NT2/D1 (cell line): ENCODE data around the gene ATP1A1.

Experiments used
- DNase-seq: peaks from one replicate; pipeline ENCODE4 v3.0.0-alpha.2; 2011; ENCODE audit warnings: low read depth, low spot score
- H3K27me3 ChIP-seq: 2 replicates; pipeline ENCODE4 v1.6.0; 2011; ENCODE audit warnings: mild to moderate bottlenecking; ENCODE audit not compliant: insufficient read length, insufficient read depth
- H3K36me3 ChIP-seq: 2 replicates; pipeline ENCODE4 v1.6.1; 2011; ENCODE audit warnings: mild to moderate bottlenecking, low read length, mixed read lengths; ENCODE audit not compliant: insufficient read depth, insufficient read length
- H3K4me1 ChIP-seq: 2 replicates; pipeline ENCODE4 v1.5.1; 2011; ENCODE audit not compliant: insufficient read depth, insufficient read length
- H3K4me3 ChIP-seq: 2 replicates; pipeline ENCODE4 v1.5.1; 2011; ENCODE audit warnings: low read depth; ENCODE audit not compliant: insufficient read length
- H3K9ac ChIP-seq: 2 replicates; pipeline ENCODE4 v1.6.0; 2011; ENCODE audit warnings: low read depth; ENCODE audit not compliant: insufficient read length
- H3K9me3 ChIP-seq: 2 replicates; pipeline ENCODE4 v1.5.1; 2011; ENCODE audit warnings: mild to moderate bottlenecking, low read length; ENCODE audit not compliant: insufficient read depth
- SUZ12 ChIP-seq: IDR thresholded peaks from 2 replicates; pipeline ENCODE4 v1.6.1; 2011; ENCODE audit not compliant: insufficient read length, insufficient read depth; ENCODE audit errors: extremely low read depth
- YY1 ChIP-seq: IDR thresholded peaks from 2 replicates; pipeline ENCODE4 v1.6.1; 2011; ENCODE audit not compliant: insufficient read length, insufficient read depth
- ZNF274 ChIP-seq: IDR thresholded peaks from 2 replicates; pipeline ENCODE4 v1.6.1; 2011; ENCODE audit warnings: mild to moderate bottlenecking, low read depth, low read length

The ATP1A1 gene

DNA sequence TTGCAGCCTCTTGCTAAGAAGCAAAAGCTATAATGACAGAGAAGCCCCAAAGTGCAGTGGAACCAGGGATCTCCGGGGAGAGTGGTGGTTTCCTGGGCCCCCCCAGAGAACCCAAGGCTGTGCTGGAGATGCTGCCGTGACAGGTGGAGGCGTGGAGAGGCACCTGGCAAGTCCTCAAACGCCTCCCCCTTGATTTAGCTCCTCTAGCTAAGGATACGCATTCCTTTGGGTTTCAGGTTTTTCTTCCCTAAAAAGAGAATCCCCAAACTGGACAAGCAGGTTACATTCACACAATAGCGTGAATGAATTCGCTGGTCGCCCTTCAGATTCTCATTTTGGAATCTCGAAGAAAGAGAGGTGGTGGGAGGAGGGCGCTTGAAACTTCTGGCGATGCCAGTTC lies 853 bp upstream of the ATP1A1 start:
- Histone ChIP-seq H3K9ac (peak overlapping the region; percentile 76), H3K27me3 (peaks cover 28% of the 10 kb centered on the region), H3K9me3 (no peaks in the 10 kb centered on the region), H3K4me3 (peak overlapping the region; percentile 76), H3K4me1 (peaks cover 2% of the 10 kb centered on the region), H3K36me3 (peaks cover 10% of the 10 kb centered on the region)
- DNase-seq: no peak
- TF ChIP-seq ZNF274: no peak
- TF ChIP-seq YY1: no peak

DNA sequence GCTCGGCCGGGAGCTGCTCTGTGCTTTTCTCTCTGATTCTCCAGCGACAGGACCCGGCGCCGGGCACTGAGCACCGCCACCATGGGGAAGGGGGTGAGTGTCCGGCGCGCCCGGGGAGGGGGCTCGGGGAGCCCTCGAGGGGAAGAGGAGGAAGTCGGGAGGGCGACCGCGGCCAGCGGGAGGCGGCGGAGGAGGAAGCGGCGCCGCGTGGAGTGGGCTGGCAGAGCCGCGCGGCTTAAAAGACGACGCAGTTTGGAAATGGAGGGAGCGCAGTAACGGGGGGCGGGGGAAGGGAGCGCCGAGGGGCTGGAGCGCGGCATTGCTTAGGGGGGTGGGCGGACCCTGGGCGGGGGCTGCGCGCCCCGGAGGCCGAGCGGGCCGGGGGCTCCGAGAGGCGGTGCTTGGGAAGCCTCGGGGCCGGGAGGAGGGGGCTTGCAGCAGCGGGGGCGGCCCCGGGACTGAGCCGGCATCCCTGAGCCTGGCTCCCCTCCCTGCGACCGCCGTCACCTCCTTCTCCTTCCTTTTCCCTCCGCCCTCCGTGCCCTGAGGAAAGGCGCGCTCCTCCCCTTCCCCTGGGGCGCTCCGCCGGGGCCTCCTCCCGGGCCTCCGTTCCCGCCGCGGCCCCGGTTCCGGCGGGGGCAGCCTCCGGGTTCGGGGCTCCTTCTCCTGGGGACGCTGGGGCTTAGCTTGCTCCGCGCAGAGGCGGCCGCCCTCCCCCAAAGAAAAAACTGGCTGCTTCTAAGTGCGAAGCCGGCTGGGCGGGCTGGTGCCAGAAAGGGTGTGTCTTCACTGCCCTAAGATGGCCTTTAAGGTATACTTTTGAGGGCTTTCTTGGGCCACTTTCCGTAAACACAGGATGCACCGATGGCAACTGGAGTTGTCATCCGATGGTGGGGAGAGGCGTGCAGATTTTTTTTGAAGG lies 648 bp downstream of the ATP1A1 start:
- Histone ChIP-seq H3K4me1 (peaks cover 7% of the 10 kb centered on the region), H3K27me3 (peaks cover 28% of the 10 kb centered on the region), H3K9ac (peak overlapping the region; percentile 92), H3K36me3 (peaks cover 21% of the 10 kb centered on the region), H3K4me3 (peak overlapping the region; percentile 76), H3K9me3 (no peaks in the 10 kb centered on the region)
- DNase-seq: peak; percentile 33
- TF ChIP-seq YY1 (no peak), ZNF274 (no peak)

DNA sequence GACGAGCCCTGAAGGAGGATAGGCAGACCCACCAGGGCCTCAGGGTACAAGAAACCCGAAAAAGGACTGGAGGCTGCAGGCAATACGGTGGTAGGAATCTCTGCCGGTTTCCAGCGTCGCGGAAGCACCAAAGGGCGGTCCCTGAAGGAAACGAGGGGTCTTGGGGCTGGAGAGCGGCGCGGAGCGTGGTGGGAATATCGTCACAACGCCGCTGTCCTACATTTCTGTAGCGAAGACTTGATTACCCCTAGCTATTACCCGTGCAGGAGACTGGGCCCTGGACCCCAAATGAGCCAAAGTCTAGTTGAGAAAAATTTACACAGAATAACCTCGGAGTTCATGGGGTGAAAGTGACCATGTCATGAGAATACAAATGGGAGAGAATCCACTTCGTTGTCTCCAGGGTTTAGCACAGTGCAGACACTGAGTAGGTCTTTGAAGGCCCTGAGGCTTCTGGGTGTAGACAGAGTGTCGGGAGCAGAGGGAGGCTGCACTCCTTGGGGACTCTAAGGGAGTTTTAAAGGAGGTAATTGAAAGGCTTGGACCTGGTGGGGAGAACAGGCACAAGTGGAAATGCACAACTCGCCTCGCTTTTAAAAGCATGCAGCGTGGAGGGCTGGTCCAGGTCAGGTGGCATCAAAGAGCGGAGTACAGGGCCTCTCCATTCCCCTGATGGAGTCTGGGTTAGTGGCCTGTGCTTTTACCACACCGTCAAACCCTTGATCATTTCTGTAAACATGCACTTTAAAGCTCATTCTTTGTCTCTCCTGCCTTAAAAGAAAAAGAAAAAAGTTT lies 1.5 kb downstream of the ATP1A1 start:
- no peak for TF ChIP-seq ZNF274
- TF ChIP-seq SUZ12: no peak
- TF ChIP-seq YY1: no peak
- peaks cover 9% of the 10 kb centered on the region for H3K4me1 ChIP-seq
- H3K4me3 ChIP-seq: peak overlapping the region; percentile 76
- peaks cover 28% of the 10 kb centered on the region for H3K27me3 ChIP-seq
- no peaks in the 10 kb centered on the region for H3K9me3 ChIP-seq
- peak overlapping the region; percentile 92 for H3K9ac ChIP-seq
- DNase-seq: no peak
- peaks cover 27% of the 10 kb centered on the region for H3K36me3 ChIP-seq

DNA sequence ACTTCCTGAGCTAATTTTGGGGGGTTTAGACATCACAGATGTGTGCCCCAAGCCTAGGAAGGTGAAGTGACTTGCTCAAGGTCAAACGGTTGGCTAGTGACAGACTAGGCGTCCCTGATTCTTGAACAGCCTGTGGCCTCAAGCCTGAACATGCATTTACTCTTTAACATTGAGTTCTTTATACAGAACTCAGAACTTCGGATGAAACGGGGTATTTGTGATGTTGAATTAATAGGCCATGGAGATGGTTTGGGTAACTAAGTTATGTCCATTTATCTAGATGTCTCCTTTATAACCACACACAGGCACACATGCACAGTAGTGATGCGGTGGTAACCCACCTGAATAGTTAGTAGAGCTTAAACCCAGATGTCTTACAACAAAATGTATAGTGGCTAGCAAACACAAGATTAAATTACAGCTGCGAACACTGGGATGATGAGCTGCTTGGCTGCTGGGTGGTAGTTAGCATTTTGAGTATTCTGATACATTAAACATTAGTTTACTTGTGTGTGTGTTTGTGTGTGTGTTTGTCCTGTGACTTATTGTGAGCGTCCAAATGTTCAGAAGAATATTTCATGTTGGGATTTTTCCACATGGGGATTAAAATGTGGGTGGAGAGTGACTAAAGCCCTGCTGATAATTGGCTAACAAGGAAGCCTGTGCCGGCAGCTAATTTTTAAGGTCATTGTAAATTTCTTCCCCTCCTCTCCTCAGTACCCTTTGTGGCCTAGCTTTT lies 2.3 kb downstream of the ATP1A1 start:
- peaks cover 9% of the 10 kb centered on the region for H3K4me1 ChIP-seq
- H3K9ac ChIP-seq: peak overlapping the region; percentile 92
- H3K36me3 ChIP-seq: peaks cover 34% of the 10 kb centered on the region
- H3K27me3 ChIP-seq: peaks cover 24% of the 10 kb centered on the region
- TF ChIP-seq ZNF274 (no peak), SUZ12 (no peak), YY1 (no peak)
- peak overlapping the region; percentile 76 for H3K4me3 ChIP-seq
- H3K9me3 ChIP-seq: no peaks in the 10 kb centered on the region
- no peak for DNase-seq

DNA sequence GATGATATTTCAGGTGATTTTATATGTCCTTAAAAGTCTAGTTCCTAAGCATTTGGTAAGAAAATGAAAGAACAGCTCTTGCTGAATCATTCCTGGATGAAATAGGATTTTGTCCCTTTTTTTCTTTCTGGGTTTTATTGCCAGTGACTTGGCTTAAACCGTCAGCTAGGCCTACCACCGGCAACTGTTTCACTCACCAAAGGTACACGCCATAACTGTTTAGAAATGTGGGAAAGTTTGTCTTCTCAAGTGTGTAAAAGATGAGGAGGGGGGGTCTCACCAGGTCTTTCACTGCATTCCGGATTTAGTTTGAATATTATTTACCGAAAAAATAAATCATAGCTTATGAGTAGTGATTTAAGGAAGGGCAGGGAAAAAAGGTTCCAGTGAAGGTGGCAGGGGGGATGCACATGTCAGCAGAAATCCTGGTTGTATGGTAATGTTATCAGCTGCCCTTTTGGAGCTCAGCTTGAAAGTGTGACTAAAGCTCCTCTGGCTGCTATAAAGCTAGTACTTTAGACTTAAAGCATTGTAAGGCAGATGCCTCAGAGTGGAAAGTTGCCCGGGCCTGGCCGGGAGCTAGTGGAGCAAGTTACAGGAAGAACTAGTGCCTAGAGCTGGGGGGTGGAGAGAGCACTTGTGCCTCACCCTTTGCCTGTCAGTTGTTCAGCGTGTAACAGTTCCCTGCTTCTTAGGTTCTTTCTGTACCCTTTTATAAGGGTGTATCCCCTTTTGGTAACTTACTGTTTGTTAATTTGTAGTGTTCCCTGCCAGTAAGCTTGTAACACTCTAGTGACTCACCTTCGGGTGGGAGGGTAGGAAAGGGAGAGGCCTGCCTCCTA lies 3.1 kb downstream of the ATP1A1 start:
- Histone ChIP-seq H3K4me3 (peak overlapping the region; percentile 25), H3K27me3 (peaks cover 17% of the 10 kb centered on the region), H3K9me3 (no peaks in the 10 kb centered on the region), H3K4me1 (peaks cover 9% of the 10 kb centered on the region), H3K9ac (peak overlapping the region; percentile 92), H3K36me3 (peaks cover 39% of the 10 kb centered on the region)
- TF ChIP-seq ZNF274 (no peak), SUZ12 (no peak), YY1 (no peak)
- peak; percentile 60 for DNase-seq

DNA sequence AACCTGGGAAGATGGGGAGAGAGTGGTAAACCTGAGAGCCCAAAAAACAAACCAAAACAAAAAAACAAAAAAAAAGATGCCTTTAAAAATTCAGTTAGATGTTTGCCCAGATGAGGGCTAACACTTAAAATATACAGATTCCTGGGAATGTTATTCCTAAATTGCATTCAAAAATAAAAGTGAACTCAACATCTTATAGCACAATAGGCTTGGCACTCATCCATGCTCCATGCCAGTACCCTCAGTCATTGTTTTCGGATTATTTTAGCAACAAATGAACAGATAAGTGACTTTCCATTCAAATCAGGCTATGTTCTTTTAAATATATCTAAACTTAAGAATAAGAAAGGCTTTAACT lies 3.7 kb downstream of the ATP1A1 start:
- no peak for TF ChIP-seq SUZ12
- no peak for TF ChIP-seq ZNF274
- TF ChIP-seq YY1: no peak
- H3K9me3 ChIP-seq: no peaks in the 10 kb centered on the region
- H3K4me3 ChIP-seq: no peak overlapping the region
- H3K36me3 ChIP-seq: peaks cover 40% of the 10 kb centered on the region
- DNase-seq: no peak
- peaks cover 9% of the 10 kb centered on the region for H3K4me1 ChIP-seq
- peaks cover 11% of the 10 kb centered on the region for H3K27me3 ChIP-seq
- H3K9ac ChIP-seq: no peak overlapping the region
